SIG-M5 treated with dmso at 0.1 percent for 504 hours (cell line): ENCODE data around the gene COL4A2.

Source experiments
- DNase-seq: peaks from one replicate; lab custom pipeline; 2025; ENCODE audit not compliant: unreplicated experiment; lab: John Stamatoyannopoulos, UW

COL4A2 gene

DNA sequence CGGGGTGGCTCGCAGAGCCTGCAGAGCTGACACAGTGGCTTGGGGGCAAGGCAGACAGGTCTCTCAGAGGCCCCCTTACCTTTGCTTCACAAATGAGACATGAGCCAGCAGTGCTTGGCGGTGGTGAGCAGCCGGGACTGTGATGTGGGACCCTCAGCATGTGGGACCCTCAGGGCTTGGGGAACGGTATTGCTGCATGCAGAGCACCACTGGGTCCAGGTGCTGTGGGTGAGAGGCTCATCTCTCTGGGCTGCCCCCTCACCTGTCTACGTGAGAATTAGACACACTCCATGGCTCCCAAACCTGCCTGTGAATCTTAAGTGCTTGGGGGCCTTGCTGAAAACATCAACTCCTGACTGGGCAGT, 106.6 kb downstream of the COL4A2 start:
- no peak for DNase-seq

DNA sequence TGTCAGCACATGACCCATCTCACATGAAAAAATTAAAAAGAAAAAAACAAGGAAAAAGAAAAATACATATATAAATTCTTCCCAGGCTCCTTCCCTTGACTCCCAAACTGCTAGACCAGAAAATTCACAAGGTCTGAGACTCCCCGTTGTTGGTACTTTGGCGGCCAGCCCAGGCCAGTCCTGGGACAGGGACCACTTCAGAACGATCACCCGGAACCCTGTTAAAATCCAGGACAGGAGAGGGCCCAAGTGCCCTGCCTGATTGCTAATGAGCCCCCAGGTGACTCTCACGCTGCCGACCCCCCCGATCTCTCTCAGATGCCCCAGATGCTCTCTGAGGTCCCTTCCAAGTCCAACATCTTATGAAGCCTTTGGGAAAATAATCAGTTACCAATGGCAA, 107.2 kb downstream of the COL4A2 start:
- DNase-seq: no peak

DNA sequence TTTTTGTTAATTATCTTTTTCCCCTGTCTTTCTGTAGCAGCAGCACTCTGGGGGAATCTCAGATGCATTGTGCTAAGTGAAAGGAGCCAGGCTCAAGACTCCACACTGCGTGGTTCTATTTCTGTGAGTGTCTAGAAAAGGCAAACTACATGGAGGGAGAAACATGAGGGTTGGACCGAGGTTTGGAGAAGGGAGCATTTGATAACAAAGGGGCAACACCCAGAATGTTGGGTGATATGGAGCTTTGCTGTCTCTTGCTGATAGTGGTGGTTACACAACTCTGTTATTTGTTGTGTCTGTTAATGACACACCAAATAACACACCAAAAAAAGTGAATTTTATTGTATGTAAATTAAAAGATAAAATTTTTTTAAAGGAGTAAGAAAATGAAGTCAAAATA, 107.8 kb downstream of the COL4A2 start:
- DNase-seq: no peak

- no peak for DNase-seq
Observed at GRCh38 chr13:110415669-110416068, 108.6 kb downstream of the COL4A2 start.

DNA sequence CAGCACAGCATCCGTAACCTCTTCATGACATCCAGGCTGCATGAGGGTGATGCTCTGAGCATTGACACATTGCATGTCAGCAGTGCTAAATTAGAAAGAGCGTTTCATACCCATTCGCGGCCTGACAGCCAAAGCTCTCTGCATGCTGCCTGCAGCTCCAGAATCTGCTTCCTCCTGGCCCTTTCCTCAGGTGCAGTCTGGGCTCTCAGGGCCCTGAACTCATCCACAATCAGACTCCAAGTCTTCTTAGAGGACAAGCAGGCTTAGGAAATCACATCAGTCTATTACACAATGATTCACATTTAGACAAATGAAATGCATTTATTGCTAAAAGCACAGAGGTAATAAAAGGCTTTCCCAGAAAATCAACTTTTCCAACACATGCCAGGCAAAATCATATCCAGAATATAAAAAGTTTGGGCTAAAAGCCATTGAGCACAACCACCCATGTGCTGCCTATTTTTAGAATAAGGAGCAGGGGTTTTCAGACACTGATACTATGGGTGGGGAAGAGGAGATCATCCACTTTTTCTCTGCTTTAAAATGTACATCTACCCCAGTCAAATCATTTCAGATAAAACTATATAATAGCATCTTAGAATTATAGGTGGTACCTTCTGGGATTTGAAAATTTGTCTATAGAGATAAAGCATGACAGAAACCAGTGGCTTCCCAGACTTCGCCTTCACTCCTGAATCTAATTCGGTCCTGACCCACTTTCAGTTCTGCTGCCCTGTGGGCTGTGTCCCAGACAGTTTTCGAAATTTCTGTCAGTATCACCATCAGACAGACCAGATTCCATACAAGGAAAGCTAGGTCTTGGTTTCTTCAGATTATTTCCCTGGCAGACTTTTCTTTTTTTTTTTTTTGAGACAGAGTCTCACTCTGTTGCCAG, 109.3 kb downstream of the COL4A2 start:
- DNase-seq: no peak

- no peak for DNase-seq
Observed at GRCh38 chr13:110418944-110419343, 111.9 kb downstream of the COL4A2 start.

DNA sequence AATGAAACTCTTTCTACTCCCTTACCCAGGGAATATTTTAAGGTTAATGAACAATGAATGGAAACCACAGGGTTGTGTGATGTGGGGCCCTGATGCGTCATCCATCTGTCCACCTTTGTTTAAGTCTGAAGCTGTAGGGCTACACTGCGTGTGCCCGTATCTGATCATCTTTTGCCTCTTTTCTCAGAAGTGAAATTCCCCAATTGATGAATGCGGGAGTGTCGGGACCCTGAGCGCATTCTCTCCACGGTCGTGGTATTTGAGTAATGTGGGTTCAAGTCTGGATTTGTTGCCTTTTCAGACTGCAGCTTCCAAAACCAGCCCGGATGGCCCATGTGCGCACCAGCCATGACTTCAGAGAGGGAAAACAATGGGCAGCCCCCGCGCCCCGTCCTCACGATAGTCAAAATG, 112.3 kb downstream of the COL4A2 start:
- DNase-seq: no peak

DNA sequence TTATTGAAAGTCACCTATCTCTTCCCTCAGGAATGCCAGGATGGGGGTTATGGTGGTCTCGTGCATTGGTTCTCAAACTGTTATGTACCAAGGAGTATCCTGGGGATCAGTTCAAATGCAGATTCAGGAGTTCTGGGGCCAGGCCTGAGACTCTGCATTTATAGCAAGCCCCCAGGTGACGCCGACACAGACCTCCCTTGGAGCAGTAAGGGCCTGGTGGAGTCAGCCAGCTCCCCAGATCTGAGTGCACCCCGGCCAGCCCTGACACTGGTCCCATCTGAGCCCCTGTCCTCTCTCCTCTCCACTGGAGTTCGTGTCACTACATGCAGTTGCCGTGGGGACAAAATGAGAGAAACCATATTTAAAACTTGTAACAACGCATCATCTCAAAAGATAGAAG, 112.9 kb downstream of the COL4A2 start:
- no peak for DNase-seq

DNA sequence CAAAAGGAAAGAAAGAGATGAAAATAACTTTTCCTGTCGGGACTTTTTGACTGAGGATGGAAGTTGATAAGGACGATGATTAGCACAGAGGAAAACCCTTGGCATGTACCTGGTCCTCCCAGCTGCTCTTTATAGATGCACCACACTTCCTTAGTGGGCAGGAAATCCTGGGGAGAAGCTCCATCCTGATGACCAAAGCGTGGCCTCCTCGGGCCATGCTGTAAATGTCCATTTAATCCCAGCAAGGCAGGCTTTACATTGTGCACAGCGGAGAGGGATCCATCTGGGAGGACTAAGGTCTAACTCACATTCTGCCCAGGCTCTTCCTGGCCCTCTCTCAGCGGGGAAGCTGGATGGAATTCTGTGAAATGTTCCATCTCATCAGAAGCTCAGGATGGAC, 113.5 kb downstream of the COL4A2 start:
- DNase-seq: no peak

- DNase-seq: no peak
Observed at GRCh38 chr13:110421061-110421460, 114.0 kb downstream of the COL4A2 start.

GRCh38 chr13:110421696-110422385, 114.8 kb downstream of the COL4A2 start:
- peak; percentile 27 for DNase-seq

DNA sequence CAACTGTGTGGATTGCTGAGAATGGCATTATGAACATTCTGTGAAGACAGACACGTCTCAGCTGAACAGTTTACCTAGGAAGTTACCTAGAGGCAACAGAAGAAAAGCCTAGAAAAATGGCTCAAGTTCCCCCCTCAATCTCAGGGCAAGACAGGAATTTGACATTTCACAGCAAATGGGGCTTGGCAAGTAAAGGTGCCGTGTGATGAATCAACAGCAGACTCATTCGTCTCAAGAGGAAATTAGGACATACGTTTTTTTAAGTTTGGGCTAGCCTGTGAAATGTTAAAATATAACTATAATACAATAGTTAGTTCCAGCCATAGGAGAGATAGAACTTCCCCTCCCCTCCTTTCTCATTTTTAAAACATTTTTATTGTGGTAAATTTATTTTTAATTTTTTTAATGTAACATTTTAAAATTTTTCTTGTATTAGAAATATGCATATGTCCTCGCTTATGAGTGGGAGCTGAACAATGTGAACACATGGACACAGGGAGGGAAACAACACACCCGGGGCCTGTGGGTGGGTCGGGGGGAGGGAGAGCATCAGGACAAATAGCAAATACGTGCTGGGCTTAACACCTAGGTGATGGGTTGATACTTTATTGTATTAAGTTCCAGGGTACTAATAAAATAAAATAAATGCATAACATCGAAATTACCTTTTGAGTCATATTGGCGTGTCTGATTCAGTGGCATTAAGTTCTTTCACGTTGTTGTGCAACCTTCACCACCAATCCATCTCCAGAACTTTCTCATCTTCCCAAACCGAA, 116.0 kb downstream of the COL4A2 start:
- DNase-seq: no peak

DNA sequence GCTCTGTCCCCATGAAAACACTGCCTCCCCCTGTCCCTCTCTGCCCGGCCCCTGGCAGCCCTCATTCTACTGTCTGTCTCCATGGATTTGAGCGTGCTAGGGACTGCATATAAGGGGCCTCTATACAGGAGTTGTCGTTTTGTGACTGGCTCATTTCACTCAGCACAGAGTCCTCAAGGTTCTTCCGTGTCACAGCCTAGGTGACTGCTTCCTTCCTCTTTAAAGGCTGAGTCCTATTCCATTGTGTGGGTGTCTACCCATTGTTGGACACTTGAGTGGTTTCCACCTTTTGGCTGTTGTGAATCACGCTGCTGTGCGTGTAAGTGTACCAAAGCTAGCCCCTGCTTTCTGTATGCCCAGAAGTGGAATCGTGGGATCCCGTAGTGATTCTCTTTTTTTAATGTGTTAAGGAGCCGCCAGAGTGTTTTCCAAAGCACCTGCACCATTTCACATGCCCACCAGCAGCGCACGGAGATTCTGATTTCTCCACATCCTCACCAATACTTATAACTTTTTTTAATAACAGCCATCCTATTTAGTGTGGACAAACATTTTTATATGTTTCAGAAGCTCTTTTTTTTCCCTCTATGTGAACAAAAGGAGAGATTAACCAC, 116.7 kb downstream of the COL4A2 start:
- DNase-seq: no peak

DNA sequence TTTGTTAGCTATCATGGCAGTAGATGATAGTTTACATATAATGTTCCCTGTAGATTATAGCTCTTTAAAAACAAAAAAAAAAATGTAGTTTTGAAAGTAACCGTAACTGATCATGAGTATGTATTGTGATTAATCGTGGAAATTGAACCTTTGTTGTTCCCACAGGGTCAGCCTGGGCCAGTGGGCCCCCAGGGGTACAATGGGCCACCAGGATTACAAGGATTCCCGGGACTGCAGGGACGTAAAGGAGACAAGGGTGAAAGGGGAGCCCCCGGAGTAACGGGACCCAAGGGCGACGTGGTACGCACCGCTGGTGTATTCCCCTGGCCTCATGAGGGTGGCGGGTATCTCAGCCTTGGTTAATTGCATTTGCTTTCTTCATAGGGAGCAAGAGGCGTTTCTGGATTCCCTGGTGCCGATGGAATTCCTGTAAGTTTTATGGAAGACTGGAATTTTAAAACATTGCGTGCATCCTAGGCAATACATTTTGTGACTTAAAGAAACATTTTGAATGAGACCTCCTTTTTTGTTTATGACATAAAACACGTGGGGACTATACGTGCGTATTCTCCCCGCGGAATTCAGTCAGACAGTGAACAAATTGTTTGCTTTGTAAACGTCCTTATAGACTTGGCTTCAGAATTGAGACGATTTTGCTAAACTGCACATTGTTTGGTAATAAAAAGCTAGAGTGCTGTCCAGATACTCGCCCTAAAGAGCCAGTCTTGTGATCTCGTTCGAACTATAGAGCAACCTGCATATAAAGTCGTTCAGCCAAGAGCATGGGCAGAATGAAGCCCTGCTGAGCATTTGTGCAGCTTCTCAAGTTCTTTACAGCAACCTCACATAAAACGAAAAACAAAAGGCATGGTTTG, 117.7 kb downstream of the COL4A2 start:
- DNase-seq: no peak

- DNase-seq: no peak
Observed at GRCh38 chr13:110425444-110425780, 118.3 kb downstream of the COL4A2 start.

DNA sequence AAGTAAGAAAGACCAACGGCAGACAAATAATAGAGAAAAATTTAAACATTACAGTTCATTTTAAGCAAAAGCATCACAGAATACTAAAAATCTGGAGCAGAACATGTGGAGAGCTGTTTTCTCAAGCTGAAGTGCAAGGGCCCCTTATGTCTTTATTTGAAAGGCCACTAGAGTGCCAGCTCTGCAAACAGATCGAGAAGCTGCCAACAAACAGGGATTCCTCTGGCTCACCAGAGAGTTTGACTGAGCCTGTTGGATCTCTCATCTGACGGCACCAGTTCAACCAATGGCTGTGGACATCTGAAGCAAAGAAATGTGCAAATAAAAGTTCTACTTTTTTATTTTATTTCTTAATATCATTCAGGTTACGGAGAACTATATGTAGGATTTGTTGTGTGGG, 119.7 kb downstream of the COL4A2 start:
- no peak for DNase-seq

GRCh38 chr13:110428313-110428712, 121.2 kb downstream of the COL4A2 start:
- DNase-seq: no peak

GRCh38 chr13:110430391-110431336, 123.6 kb downstream of the COL4A2 start:
- no peak for DNase-seq
